NOMO-1 treated with DMSO at 0.1 percent for 48 hours (cell line): ENCODE measurements around the gene CDYL2.
"Not testable (repeated sequence)": the region's sequence is repeated elsewhere in the genome, so short reads cannot be mapped to it uniquely, and the experiment has no call there.

ENCODE experiments used
- DNase-seq: peaks from one replicate; lab custom pipeline; 2025; ENCODE audit not compliant: unreplicated experiment; lab: John Stamatoyannopoulos, UW

CDYL2 gene

GRCh38 chr16:80804526-80805383, at the start of gene CDYL2:
CDYL2 (minus strand) TSS chr16:80804598; CDS start chr16:80804173, 425 bp downstream.
- peak; percentile 21 for DNase-seq

DNA sequence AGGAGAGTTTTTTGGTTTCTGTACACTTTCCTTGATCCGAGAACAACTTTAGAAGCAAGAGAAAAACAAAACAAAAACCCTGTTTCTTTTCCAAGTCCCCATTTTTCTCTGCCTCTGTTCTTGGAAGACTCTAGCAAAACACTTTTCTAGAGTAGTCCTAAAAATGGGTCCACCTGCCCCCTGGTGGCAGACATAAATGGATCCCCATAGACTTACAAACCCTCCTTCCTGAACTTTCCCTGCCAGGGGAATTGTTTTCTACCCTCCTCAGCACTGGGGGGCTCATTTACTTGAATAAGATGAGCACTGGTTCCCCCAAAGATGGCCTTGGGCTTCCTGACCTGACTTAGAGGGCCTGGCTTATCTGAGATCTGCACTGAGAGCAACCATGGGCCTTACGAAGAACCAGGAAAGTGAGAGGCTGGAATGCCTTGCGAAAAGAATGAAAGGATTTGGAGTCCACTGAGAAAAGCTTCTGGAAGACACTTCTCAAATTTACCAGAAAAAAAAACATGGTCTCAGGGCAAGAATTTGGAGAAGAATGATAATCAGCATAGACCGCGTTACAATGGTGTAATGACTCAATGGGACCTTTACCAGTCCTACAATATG, 48.0 kb upstream of the CDYL2 start:
- no peak for DNase-seq

DNA sequence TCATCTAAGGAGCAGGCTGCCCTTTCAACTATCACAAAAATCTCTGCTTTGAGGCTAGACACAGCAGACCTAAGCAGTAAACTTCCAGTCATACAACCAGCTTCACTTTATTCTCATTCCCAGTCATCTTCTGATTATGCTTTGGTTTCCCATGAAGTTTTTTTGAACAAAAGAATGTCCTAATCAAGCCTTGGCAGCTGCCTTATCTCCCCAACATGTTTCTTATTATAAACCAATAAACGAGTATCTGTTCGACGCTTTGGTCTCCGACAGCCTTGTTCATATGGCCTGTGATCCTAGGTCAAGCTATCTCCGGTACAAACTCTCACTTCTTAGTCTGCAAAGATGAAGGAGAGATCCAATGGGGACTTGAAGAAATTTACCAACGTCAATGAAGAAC, 47.4 kb upstream of the CDYL2 start:
- no peak for DNase-seq

DNA sequence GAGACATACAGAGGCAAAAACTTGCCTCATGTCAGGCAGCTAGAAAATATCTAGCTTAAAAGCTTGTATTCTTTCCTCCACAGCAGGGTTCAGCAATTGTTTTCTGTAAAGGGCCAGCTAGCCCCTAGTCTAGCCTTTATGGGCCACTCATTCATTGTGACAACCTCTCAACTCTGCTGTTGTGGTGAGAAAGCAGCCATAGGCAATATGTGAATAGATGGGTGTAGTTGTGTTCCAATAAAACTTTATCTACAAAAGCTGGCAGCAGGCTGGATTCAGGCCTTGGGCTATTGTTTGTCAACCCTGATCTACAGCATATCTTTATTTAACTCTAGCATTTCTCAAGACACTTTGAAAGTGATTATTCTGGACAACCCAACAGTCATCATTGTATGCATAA, 46.4 kb upstream of the CDYL2 start:
- no peak for DNase-seq

DNA sequence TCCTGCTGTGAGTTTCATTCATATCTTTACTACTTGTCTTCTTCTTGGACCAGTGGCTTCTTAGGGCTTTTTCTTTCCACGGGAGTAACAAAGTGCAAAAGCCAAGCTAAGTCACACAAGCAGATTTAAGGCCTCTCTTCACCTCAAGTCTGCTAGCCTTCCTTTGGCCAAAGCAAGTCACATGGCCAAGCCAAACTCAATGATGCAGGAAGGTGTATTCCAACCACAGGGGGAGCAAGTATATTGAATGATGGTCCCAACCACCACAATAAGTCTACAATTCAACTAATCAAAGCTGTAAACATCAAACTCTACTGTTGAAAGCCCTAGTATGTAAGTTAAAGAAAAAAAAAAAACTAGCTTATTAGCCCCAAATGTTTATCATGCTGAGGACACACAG, 44.5 kb upstream of the CDYL2 start:
- no peak for DNase-seq

DNA sequence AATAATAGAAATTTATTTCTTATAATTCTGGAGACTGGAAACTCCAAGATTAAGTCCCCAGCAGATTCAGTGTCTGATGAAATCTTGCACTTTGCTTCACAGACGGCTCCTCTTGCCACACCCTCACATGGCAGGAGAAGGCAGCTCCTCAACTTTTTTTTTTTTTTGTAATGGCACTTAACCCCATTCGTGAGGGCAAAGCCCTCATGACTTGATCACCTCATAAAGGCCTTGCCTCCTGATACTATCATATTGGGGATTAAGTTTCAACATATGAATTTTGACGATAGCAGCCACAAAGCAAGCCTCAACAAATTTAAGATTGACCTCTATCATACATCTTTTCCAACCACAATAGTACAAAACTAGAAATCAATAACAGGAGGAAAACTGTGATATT, 42.3 kb upstream of the CDYL2 start:
- no peak for DNase-seq

GRCh38 chr16:80846275-80846674, 41.9 kb upstream of the CDYL2 start:
- no peak for DNase-seq

- no peak for DNase-seq
Measured at GRCh38 chr16:80844395-80844794, 40.0 kb upstream of the CDYL2 start.

GRCh38 chr16:80841231-80841630, 36.8 kb upstream of the CDYL2 start:
- DNase-seq = no peak

GRCh38 chr16:80837533-80838147, 33.2 kb upstream of the CDYL2 start:
- no peak for DNase-seq

- no peak for DNase-seq
Measured at GRCh38 chr16:80836846-80837245, 32.4 kb upstream of the CDYL2 start.

GRCh38 chr16:80836202-80836601, 31.8 kb upstream of the CDYL2 start:
- no peak for DNase-seq

DNA sequence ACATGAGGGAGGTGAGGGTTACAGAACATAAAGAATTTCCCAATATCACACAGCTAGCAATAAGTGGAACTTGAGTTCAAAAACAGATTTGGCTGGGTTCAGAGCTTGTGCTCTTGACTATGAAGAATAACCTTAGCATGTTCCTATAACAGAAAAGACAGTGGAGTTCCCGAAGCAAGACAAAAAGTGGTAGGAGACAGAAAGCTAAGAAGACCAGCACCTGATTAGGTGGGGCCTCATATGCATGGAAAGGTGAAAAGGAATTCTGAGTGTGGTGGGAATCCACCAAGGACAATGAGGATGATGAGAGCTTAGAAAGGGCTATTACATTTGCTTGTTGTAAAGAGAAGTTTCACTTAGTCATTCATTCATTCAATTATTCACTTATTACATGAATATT, 26.6 kb upstream of the CDYL2 start:
- DNase-seq = no peak

- no peak for DNase-seq
Measured at GRCh38 chr16:80828495-80828894, 24.1 kb upstream of the CDYL2 start.

- DNase-seq = no peak
Measured at GRCh38 chr16:80827007-80827406, 22.6 kb upstream of the CDYL2 start.

DNA sequence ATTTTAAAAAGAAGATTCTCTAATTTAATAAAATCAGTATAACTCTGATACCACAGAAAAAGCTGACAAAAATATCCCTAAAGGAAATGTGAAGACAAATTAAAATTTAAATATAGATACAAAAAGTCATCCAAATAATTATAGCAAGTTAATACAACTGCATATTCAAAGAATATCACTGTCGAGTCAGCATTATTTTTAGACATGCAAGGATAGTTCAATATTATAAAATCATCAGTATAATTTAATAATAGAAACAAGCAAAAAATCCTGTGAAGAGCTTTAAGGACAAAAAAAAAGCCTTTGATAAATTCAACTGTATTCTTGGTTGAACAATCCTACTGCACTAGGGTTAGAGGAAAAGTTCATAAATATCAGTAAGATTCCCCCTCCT, 21.0 kb upstream of the CDYL2 start:
- no peak for DNase-seq

- DNase-seq = peak; percentile 52
Measured at GRCh38 chr16:80824623-80825364, 20.4 kb upstream of the CDYL2 start.

DNA sequence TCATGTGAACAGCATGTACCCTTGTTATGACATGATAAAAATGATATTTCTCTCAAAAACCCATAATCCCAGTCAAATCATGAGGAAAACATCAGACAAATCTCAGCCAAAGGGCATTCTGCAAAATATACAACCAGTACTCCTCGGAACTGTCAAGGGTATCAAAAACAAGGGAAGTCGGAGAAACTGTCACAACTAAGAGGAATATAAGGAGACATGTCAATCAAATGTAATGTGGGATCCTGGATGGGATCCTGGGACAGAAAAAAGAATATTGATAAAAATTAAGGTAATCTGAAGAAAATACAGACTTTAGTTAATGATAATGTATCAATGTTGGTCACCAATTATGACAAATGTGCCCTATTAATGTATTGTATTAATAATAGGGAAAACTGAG, 15.6 kb upstream of the CDYL2 start:
- no peak for DNase-seq

DNA sequence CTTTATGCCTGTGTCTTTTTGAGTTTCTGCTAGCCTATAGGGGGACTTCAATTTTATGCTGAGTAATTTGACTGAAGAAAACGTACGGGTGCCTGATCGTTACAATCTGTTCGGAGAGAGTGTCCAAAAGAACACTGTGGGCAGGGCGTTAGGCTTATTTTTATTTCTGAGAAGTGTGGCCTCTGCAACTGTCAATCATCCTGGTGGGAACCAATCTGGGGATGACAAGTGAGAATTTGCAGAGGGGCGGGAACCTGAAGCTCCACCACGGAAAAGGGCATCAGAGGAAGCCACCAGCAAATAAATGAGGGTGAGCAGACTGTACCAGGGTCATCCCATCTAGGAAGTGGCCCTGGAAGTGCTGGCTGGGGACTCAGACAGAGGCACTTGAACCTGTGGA, 12.0 kb upstream of the CDYL2 start:
- no peak for DNase-seq

DNA sequence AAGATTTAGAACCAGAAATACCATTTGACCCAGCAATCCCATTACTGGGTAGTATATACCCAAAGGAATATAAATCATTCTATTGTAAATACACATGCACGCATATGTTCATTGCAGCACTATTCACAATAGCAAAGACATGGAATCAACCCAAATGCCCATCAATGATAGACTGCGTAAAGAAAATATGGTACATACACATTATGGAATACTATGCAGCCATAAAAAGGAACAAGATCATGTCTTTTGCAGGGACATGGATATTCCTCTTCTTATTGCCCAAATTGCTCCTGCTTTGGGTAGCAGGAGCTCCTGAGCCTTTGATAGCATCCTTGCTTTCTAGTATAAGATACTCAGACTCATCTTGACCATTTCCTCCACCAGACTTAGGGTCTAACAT, 10.9 kb upstream of the CDYL2 start:
- DNase-seq = not testable (repeated sequence)

GRCh38 chr16:80812593-80812992, 8.2 kb upstream of the CDYL2 start:
- no peak for DNase-seq

GRCh38 chr16:80809366-80809765, 5.0 kb upstream of the CDYL2 start:
- DNase-seq = no peak
